GM18526 (cell line): ENCODE data around the gene CTSH.
A peak's percentile ranks its signal among the peaks of the same experiment; 100 is the strongest.

Experiments
- POLR2A ChIP-seq: IDR thresholded peaks from 3 replicates; pipeline ENCODE4 v1.6.1; 2011; ENCODE audit not compliant: insufficient read length; ENCODE audit errors: extremely low read depth

Gene CTSH

DNA sequence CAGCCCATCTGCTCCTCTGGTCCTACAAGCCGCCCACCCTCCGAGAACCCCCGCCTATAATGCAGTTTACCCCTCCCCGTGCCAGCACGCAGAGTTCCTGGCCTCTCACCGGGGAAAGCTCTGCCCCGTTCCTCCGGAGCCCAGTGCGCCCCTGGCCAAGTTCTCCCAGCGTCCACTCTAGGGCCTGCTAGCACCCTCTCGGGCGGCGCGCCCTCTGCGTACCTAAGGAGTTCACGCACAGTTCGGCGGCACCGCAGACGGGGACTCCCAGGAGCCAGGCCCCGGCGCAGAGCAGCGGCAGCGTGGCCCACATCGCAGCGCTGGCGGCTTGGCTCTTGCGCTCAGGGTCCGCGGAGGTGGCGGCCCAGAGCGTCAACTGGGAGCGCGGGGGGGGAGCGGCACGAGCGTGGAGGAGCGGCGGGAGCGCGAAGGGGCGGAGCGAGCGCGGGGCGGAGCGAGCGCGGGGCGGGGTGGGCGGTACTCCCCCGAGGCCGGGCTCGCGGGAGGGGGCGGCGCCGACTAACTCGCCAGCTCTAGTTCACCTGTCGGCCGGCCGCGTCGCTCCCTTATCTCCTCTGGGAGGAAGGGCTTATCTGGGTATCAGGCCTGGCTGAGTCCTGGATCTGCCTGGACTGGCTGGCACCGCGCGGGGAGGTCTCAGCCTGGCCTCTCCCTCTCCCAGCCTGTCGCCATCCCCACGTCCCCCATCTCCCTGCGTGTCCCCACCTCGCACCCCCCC lies at the start of gene CTSH:
Gene CTSH, minus strand, starts transcription at position 378 of the 739 bp plus-strand sequence. Its CDS starts 65 bp downstream, at position 313.
- TF ChIP-seq POLR2A, result peak; percentile 95

GRCh38 chr15:78993931-78994530 lies 49.2 kb upstream of the CTSH start:
- TF ChIP-seq POLR2A, result no peak

DNA sequence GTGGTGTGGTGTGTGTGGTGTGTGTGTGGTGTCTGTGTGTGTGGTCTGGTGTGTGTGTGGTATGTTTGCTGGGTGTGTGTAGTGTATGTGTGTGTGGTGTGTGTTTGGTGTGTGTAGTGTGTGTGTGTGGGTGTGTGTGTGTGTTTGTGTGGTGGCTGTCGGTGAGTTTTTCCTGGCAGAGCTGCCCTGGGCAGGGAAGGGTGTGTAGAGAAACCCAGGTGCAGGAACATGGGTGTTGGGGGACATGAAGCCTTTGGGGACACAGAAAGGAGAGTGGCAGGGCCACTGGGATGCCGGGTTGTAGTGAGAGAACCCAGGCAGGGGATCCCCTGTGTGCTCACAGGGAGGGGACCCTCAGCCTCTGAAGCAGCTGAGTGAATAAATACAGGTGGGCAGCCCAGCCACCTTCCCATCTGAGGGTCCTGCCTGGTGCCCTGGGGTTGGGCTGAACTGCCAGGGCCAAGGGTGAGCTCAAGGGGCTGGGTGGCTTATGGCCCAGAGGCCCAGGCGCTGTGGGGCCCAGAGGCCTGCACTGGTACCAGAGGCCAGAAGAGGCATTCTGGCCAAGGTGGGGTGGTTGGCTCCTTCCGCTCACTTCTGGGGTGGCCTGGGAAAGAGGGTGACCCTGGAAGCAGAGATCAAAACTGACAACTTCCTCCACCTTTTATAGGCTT lies 48.5 kb upstream of the CTSH start:
- no peak for TF ChIP-seq POLR2A

DNA sequence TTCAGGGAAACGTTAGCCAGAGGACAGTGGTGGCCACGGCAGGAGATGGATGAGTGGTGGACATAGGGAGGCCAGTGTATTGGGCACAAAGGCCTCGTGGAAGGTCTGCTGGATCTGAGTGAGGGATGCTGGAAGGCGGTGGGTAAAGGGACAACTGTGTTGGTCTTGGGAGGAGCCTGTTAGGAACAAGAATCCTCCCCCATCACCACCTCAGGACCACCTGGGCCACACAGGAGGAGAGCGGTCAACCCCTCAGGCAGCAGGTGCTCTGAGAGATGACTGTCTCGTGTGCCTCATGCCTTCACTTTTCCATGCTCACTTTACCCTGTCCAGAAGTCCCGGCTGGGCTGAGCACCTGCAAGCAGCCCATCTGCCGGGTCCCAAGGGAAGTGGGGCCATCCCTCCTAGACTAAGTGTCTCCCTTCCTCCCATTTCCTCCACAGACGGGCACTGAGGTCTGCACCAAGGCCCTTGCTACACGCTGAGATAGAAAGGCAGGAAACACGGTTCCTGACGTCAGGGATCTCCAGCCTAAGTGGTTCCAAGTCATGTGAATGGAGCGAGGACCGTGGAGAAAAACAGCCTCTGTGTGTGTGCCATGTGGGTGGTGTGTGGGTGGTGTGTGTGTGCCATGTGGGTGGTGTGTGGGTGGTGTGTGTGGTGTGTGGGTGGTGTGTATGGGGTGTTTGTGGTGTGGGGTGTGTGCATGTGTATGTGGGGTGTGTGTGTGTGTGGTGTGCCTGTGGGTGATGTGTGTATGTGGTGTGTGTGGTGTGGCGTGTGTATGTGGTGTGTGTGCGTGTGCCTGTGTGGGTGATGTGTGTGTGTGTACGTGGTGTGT lies 47.8 kb upstream of the CTSH start:
- no peak for TF ChIP-seq POLR2A

DNA sequence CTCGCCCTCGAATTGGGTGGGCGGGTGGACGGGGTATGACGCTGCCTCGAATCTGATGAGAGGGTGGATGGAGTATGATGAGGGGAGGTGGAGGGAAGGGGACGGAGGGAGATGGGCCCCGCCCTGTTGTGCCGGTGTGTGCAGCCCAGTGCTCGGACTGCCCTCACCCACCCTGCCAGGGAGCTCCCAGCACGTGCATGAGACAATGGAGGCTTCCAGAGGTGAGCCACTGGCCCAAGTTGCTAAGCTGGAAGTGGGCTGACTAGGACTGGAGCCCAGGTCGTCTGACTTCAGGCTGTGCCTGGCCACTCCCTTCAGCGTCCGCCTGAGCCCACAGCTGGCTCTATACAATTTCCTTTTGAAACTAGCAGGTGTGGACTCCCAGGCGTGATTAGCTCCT lies 47.0 kb upstream of the CTSH start:
- no peak for TF ChIP-seq POLR2A

- no peak for TF ChIP-seq POLR2A
Measured at GRCh38 chr15:78991476-78991875, 46.6 kb upstream of the CTSH start.

GRCh38 chr15:78990278-78990677 lies 45.4 kb upstream of the CTSH start:
- no peak for TF ChIP-seq POLR2A

DNA sequence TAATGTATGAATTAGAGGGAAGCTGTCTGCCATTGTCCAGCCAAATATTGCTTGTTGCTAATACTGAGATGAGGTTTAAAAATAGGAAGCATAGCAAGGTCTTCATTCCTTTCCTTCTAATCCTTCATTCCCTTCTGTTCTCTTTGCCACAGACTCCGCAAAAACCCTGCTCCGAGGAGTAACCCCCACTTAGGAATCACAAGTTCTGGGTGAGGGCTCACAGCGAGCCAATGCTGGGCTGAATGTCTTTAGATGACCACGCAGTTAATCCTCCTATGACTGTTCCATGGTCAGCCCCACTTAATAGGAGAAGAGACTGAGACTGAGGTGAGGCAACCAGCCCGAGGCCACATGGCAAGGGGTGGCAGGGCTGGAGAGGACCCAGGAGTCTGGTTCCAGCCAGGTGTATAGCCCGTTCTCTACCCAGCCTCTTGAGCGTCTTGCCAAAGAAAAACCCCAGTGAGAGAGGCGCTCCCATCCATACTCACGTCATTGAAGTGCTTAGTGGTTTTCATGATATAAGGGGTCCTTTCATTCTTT lies 44.9 kb upstream of the CTSH start:
- TF ChIP-seq POLR2A, result no peak

GRCh38 chr15:78988361-78988911 lies 43.6 kb upstream of the CTSH start:
- no peak for TF ChIP-seq POLR2A

GRCh38 chr15:78987556-78988360 lies 42.9 kb upstream of the CTSH start:
- no peak for TF ChIP-seq POLR2A

GRCh38 chr15:78985859-78986475 lies 41.1 kb upstream of the CTSH start:
- no peak for TF ChIP-seq POLR2A

DNA sequence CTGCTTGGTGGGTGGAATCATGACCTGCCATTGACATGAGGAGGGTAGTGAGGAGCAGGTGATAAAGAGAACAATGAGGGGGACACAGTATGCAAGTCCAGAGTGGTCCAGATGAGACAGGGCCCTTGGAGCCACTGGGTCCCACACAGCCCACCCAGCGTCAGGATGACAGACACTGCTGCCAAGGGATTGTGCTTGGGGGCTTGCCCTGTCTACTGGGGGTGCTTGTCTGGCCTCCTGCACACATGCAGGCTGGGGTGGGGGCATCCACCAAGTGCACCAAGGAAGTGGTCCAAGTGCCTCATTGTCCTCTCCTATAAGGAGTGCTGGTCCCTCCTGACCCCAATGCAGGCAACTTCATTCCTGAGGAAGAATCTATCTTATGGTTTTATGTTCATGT lies 39.2 kb upstream of the CTSH start:
- TF ChIP-seq POLR2A, result no peak

DNA sequence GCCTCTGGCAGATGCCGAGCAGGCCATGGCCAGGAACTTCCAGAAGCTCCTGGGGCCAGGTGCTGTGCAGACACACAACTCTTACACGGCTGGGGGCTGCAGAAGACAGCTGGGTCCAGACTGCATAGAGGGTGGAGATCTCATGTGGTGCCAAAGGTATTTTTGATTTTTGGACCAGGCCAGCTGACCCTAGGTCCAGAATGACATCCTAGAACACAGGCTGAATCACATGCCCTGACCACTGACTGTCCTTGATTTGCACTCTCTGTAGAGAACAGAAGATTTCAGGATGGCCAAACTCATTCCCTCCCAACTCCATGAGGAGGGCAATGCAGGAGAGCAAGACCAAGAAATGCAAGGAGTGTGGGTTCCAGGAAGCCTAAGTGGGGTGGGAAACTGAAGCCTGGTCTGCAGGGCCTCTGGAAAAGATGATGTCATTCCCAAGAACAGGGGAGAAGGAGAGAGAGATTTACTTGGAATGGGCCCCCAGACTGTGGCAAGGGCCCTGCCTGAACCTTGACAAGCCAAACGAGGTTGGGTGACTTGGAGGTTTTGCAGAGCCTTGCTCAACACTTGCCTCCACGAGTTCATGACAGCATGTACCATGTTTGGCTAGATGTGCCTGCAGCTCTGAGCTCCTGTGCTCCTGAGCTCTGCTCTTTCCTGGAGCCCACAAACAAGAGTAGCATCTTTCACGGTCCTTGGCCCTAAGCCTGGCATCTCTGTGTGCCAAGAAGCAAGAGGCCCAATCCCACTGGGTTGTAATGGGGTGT lies 38.5 kb upstream of the CTSH start:
- TF ChIP-seq POLR2A, result no peak
